HG02610 (cell line): Measurements from ENCODE around the gene GLO1.

Source experiments
- ATAC-seq: cut with Tn5 transposase; IDR thresholded peaks from one replicate; pipeline ENCODE4 v1.9.1; 2021; ENCODE audit warnings: mild to moderate bottlenecking, moderate library complexity; ENCODE audit not compliant: unreplicated experiment

The GLO1 gene

DNA sequence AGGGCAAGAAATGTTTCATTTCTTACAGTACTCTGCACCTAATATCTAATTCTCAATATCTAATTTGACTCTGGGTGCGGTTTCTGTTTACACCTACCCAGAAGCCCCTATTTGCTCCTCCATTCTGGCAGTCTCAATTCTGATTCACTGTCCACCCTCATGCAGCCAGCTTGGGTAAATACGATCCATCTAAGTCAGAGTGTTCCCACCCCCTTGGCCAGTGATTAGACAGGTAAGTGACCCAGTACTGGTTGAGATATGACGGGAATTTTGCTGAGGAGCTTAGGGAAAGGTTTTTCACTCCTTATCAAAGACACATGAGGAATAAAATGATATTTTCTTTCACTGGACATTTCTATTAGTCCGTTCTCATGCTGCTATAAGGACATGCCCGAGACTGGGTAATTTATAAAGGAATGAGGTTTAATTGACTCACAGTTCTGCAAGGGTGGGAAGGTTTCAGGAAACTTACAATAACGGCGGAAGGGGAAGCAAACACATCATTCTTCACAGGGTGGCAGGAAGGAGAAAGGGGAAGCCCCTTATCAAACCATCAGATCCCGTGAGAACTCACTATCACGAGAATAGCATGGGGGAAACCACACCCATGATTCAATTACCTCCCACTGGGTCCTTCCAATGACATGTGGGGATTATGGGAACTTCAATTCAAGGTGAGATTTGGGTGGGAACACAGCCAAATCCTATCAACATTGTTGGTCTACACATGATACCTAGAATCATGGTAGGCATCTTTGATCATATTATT lies 29.4 kb downstream of the GLO1 start:
- ATAC-seq, result no peak

DNA sequence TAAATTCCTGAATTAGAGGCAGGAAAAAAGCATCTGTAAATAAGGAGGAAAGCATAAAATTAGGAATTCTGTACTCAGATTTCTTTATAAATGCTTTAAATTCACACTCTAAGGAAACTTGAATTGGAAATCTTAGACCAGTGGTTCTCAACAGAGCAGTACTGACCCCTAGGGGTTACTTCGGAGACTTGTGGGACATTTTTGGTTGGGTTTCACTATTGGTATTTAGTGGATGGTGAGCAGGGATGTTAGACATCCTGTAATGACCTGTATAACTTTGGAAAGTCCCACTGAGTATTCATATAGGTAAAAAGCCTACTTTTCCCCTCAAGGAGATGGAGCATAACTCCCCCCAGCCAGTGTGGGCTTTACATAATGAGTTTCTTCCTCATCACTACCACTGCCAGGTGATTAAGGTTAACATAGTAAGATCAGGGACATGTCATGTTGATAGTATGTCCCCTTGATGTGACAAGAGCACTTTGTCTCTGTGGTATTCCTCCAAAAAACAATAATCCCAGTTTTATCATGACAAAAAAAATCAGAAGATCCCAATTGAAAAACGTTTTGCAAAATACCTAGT lies 31.0 kb downstream of the GLO1 start:
- ATAC-seq, result peak; percentile 85

DNA sequence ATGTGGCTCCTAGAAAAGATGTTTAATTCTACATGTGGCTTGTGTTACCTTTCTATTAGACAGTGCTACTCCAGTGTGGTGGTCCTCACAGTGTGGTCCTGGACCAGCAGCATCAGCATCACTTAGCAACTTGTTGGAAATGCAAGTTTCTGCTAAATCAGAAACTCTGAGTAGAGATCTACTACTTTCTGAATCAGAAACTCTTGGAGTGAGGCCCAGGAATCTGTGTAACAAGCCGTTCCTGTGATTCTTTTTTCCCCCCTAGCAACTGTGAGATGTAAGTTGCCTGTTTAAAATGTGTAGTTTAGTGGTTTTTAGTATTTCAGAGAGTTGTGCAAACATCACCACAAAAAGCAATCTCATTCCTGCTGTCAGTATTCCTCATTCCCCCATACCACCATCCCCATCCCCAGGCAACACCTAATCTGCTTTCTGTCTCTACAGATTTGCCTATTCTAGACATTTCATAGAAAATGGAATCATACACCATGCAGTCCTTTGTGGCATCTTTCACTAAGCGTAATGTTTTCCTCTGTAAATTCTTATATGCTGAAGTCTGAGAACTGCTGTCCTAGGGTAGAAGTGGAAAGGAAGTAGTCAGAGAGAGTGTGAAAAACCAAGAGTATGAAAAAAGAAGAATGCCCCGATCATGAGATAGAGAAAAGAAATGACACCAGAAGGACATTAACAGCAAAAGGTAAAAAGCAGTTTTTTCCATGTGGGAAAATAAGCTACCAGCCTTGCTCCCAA lies 44.4 kb downstream of the GLO1 start:
- ATAC-seq, result no peak

GRCh38 chr6:38656896-38657295 lies 46.0 kb downstream of the GLO1 start:
- ATAC-seq, result no peak

DNA sequence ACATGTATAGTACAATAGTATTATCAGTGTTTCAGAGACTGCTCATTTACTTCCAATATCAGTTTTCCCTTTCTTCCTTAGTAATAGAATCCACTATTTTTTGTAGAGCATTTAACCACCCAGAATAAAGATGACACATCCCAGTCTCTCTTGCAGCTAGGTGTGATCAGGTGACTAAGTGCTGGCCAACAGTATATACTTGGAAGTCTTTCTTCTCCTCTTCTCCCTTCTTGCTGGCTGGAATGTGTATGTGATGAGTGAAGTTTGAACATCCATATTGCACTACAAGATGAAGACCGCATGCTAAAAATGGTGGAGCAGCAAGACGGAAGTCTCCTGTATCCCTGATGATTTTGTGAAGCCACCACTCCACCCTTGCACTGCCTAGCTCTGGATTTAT lies 48.7 kb downstream of the GLO1 start:
- no peak for ATAC-seq

GRCh38 chr6:38651121-38651784 lies 51.7 kb downstream of the GLO1 start:
- ATAC-seq, result no peak

- ATAC-seq, result no peak
Measured at GRCh38 chr6:38650207-38650752, 52.7 kb downstream of the GLO1 start.

- no peak for ATAC-seq
Measured at GRCh38 chr6:38649744-38650143, 53.2 kb downstream of the GLO1 start.

GRCh38 chr6:38648629-38649028 lies 54.3 kb downstream of the GLO1 start:
- no peak for ATAC-seq

- ATAC-seq, result no peak
Measured at GRCh38 chr6:38646166-38646878, 56.6 kb downstream of the GLO1 start.

- ATAC-seq, result no peak
Measured at GRCh38 chr6:38644951-38645350, 58.0 kb downstream of the GLO1 start.

GRCh38 chr6:38640216-38640909 lies 62.6 kb downstream of the GLO1 start:
- peak; percentile 15 for ATAC-seq

- peak; percentile 72 for ATAC-seq
Measured at GRCh38 chr6:38639498-38640215, 63.3 kb downstream of the GLO1 start, which contains the start of gene BTBD9. BTBD9 (minus strand) TSS chr6:38639929.

DNA sequence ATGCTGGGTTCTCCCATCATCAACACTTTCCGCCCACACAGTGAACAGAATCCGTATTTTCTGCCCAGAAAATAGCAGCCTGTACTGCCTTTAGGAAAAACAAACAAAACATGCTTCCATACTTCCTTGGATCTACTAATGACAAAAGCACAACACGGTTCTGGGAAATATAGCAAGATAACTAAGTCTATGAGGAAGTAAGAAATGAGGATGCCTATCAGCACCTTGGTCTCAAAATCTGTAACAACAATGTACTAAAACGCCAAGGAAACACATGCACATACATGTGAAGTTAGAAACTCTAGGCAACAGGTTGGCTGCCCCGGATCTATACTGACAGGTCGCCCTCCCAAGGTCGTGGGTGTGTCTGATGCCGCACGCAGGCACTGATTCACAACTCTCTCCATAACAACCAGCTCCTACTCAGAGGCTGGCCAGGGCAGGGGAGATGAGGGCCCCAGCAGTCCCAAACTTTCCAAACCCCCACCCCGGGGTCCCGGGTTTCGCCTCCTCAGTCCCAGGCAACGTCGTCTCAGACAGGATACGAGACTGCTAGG lies 63.9 kb downstream of the GLO1 start:
- peak; percentile 25 for ATAC-seq

DNA sequence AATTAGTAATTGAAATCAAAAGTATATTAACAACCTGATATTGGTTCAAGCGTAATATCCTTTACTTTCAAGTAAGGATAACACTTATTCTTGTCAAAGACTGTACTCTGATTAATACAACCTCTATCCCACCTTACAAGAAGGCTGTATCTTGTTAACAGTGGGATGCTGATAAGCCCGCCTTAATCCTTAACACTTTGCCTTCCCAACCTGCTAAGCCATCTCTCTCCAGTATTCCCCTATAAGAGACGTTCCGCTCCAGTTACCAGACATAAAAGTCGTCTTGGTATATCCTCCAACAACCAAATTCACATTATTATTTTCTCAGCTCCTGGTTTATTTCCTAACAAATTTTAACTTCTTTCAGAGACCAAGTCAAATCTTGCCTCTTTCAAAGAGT lies 65.2 kb downstream of the GLO1 start:
- ATAC-seq, result no peak

GRCh38 chr6:38636027-38636426 lies 66.9 kb downstream of the GLO1 start:
- no peak for ATAC-seq

- ATAC-seq, result no peak
Measured at GRCh38 chr6:38634518-38634917, 68.4 kb downstream of the GLO1 start.

DNA sequence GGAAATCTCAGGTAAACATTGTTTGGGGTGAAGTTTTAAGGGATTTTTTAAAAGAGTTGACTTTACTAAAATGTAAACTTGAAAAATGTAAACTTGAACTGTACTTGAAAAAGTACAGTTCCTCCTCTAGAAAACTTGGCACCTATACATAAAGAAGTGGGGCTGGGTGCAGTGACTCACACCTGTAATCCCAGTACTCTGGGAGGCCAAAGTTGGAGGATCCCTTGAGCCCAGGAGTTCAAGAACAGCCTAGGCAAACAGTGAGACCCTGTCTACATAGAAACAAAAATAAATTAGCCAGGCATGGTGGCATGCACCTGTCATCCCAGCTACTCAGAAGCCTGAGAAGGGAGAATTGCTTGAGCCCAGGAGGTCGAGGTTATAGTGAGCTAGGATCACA lies 70.5 kb downstream of the GLO1 start:
- no peak for ATAC-seq
